GM18861 (cell line): ENCODE data around the gene TCFL5.
A peak's percentile ranks its signal among the peaks of the same experiment; 100 is the strongest.

Source experiments
- ATAC-seq: cut with Tn5 transposase; IDR thresholded peaks from one replicate; pipeline ENCODE4 v1.9.1; 2021; ENCODE audit not compliant: unreplicated experiment

The TCFL5 gene

DNA sequence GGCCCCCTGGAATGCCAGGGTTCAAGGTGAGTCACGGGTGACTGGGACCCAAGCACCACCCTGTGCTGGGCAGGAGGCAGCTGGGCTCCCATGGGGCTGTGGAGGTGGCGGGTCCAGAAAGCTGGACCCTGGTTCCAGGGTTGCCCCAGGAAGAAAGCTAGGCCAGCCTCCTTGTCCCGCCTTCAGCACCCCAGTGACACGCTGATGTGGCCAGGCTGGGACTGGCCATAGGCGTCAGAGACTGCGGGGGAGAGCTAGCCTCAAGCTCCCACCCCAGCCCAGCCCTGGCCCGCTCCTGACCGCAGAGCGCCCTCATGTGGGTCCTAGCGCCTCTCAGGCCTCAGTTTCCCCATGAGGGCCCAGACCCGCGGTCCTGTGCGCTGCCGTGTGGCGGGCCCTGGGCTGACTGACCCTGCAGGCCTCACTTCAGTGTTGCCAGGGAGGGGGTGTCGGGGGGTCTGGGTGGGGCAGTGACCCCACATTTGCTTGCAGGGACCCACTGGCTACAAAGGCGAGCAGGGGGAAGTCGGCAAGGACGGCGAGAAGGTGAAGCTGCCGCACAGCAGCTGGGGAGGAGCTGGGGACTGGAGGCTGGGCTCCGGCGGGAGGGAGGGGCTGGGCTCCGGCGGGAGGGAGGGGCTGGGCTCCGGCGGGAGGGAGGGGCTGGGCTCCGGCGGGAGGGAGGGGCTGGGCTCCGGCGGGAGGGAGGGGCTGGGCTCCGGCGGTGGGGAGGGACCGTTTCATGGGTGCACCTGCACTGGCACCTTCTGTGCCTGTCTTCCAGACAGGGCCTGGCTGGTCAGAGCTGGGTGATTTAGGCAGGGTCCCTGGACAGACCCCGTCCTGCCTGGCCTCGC lies 36.9 kb downstream of the TCFL5 start:
- no peak for ATAC-seq

GRCh38 chr20:62823688-62824475 lies 37.7 kb downstream of the TCFL5 start:
- ATAC-seq: no peak

DNA sequence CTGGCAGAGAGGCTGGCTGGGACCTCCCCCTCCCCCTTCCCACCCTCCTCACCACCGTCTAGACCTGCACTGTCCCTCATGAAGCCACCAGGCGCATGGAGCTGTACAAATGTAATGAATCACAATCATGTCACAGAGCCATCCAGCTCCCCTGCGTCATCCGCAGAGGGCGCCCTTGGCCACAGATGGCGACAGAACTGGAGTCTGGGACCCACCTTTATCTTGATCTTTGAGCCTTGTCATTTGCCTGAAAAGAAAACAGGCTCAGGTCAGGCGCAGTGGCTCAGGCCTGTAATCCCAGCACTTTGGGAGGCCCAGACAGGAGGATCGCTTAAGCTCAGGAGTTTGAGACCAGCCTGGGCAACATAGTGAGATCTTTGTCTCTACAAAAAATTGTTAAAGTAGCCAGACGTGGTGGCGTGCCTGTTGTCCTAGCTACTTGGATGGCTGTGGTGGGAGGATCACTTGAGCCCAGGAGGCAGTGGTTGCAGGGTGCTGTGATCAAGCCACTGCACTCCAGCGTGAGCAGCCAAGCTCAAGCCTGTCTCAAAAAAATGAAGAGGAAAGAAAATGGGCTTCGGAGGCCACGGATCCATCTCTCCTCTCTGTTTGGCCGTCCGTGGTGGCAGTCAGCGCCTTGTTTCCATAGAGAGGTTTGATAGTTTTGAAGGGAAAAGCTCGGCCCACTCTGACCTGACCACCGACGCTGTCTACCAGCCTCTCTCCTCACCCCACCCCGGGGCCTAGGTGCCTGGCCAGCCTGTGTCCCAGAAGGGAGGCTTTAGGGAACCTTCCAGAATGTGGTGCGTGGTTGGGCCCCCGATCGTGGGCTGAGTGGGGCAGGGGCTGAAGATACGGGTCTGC lies 38.6 kb downstream of the TCFL5 start:
- ATAC-seq: peak; percentile 54

- ATAC-seq: no peak
These were observed 39.3 kb downstream of the TCFL5 start for GRCh38 chr20:62822239-62822787.

- ATAC-seq: no peak
These were observed 39.9 kb downstream of the TCFL5 start for GRCh38 chr20:62821726-62822210.

- no peak for ATAC-seq
These were observed 40.5 kb downstream of the TCFL5 start for GRCh38 chr20:62820962-62821725.

- ATAC-seq: no peak
These were observed 41.2 kb downstream of the TCFL5 start for GRCh38 chr20:62820208-62820961.

- no peak for ATAC-seq
These were observed 42.0 kb downstream of the TCFL5 start for GRCh38 chr20:62819494-62820174.

DNA sequence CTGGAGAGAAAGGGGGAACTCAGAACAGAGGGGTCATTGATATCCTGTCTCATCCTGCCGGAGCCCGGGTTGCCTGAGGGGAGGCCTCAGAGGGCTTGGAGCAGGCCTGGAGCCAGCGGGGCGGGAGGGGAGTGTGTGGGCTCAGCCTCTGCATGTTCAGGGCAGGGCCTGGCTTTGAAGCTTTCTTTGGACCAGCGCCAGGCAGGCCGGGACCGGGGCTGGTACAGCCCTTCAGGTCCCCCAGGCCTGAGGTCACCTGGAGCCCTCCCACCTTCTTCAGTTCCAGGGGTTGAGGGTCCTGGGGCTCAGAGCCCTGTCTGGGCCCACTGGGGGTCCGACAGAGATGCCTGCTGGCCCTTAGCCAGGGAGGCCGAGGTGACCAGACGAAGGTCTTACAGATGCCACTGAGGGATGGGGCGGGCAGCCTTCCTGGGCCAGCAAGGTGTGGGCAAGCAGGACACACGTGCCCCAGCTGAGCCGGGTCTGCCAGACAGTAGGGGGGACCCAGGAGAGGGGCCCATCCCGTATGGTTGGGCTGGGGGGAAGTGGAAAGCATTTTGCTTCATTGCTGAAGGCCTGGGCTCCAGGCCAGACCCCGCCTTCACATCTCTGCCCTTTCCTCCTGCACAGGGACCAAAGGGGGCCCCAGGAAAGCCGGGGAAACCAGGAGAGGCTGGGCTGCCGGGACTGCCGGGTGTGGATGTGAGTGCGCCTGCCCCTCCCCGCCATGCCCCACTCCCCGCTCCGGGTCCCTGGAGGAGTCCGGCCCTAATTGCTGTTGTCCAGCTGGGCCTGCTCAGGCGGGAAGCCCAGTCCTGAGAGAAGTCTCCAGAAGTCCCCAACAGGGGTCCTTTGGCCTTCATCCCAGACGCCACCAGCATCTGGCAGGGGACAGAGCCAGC lies 42.8 kb downstream of the TCFL5 start:
- ATAC-seq: no peak

GRCh38 chr20:62817975-62818591 lies 43.5 kb downstream of the TCFL5 start:
- ATAC-seq: no peak

DNA sequence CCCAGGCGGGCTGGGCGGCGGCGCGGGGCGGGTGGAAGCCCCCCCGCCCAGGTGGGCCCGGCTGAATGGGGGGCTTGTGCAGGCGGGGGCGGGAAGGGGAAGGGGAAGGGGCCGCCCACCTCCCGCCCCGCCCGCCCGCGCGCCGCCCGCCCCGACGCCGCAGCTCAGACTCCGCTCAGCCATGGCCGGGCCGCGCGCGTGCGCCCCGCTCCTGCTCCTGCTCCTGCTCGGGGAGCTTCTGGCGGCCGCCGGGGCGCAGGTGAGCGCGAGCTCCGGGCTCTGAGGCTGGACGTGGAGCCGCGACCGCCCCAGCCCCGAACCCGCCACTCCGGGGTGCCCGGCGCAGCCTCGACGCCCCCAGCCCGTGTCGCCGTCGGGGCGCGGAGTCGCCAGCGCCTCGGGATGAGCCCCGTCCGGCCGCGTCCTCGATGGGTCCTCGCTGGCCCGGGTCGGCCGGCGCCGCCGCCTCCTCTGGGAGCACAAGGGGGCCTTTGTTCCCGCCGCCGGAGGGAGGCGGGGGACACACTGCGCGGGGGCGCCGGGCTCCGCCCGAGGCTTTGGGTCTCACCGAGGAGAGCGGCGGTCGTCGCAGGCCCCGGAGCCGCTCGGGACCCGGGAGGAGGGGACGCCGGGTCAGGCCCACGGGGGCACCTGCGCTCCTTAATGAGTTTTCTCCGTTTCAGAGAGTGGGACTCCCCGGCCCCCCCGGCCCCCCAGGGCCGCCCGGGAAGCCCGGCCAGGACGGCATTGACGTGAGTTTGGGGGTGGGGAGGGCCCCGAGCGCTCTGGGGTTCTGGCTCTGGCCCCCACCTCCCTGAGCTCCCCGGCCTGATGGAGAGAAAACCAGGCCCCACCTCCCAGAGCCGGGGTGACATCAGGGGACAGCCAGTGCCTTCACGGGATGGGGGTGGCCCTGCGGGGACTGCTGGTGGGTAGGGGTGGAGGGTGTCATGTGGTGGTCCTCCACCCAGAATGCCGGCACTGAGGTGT lies 44.4 kb downstream of the TCFL5 start, which contains the start of gene COL9A3:
TSS of gene COL9A3 (plus strand) at position 167 of the 990 bp plus-strand sequence. CDS start at position 182, 15 bp downstream.
- no peak for ATAC-seq

DNA sequence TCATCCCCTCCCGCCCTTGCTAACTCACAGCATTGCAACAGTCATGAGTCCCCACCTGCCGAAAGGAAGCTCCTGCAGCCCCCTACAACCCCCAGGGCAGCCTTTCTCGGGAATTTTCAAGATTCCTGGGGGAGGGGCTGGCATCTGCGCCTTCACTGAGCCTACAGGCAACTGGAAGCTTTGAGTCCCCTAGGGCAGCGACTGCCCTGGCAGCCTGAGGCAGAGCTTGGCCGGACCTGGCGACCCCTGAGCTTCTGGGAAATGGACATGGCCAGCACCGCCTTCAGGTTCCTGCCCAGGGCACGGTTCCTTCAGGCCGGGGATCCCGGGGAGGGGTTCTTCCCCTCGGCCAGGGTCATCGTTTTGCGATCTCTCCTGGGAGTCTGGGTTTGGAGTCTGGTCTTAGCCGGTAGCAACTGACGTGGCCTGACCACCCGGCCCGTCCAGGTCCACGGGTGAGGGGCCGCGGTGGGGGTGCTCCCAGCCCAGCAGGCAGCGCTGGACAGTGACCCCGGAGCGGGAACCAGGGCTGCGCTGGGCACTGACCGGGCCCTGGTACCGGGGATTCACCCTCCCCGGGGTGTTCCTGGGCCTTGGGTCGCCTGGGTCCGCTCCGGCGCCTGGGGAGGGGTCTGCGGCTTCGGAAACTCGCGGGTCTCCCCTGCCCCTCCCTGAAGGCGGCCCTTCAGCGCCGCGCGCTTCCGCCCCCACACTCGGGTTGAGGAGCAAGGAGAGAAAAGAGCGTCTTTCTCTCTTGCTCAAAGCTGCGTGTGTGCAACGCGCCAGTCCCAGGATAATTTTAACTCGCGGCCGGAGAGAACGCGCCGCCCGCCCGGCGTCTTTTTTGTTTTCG lies 45.4 kb downstream of the TCFL5 start:
- no peak for ATAC-seq

GRCh38 chr20:62815066-62815991 lies 46.3 kb downstream of the TCFL5 start:
- ATAC-seq: no peak

GRCh38 chr20:62814709-62815065 lies 46.9 kb downstream of the TCFL5 start:
- no peak for ATAC-seq
